C4-2B (cell line): ENCODE measurements around the gene LSM4.

Experiments
- H3K27ac ChIP-seq: fragments of 450-650 bp; 2 replicates; pipeline ENCODE4 v1.5.1; 2017
- ZFX ChIP-seq: fragments of 450-650 bp; IDR thresholded peaks from 2 replicates; pipeline ENCODE4 v1.6.1; 2017
- TF ChIP-seq, protein P1 (sequence below): fragments of 450-650 bp; conservative IDR thresholded peaks from 2 replicates; pipeline ENCODE4 v1.5.1; 2017; ENCODE audit warnings: mild to moderate bottlenecking

Gene LSM4

DNA sequence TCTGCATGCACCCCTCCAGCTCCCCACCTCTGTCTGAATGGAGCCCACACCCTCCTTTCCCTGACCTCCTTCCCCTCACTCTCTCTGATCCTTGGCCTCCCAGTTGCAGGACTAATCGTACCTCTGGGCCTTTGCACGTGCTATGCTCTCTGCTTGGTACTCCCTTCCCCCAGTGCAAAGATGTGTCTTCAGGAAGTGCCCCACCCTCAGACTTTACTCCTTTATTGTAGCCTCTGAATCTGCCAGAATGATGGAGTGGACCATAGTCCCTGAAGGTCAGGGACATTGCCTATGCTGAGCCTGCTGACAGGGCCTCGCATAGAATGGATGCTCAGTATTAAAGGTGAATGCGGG lies 40.1 kb downstream of the LSM4 start:
- TF ChIP-seq ZFX, result no peak
- TF ChIP-seq, protein P1, sequence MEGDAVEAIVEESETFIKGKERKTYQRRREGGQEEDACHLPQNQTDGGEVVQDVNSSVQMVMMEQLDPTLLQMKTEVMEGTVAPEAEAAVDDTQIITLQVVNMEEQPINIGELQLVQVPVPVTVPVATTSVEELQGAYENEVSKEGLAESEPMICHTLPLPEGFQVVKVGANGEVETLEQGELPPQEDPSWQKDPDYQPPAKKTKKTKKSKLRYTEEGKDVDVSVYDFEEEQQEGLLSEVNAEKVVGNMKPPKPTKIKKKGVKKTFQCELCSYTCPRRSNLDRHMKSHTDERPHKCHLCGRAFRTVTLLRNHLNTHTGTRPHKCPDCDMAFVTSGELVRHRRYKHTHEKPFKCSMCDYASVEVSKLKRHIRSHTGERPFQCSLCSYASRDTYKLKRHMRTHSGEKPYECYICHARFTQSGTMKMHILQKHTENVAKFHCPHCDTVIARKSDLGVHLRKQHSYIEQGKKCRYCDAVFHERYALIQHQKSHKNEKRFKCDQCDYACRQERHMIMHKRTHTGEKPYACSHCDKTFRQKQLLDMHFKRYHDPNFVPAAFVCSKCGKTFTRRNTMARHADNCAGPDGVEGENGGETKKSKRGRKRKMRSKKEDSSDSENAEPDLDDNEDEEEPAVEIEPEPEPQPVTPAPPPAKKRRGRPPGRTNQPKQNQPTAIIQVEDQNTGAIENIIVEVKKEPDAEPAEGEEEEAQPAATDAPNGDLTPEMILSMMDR, result no peak
- peak overlapping the region; percentile 96 for H3K27ac ChIP-seq

DNA sequence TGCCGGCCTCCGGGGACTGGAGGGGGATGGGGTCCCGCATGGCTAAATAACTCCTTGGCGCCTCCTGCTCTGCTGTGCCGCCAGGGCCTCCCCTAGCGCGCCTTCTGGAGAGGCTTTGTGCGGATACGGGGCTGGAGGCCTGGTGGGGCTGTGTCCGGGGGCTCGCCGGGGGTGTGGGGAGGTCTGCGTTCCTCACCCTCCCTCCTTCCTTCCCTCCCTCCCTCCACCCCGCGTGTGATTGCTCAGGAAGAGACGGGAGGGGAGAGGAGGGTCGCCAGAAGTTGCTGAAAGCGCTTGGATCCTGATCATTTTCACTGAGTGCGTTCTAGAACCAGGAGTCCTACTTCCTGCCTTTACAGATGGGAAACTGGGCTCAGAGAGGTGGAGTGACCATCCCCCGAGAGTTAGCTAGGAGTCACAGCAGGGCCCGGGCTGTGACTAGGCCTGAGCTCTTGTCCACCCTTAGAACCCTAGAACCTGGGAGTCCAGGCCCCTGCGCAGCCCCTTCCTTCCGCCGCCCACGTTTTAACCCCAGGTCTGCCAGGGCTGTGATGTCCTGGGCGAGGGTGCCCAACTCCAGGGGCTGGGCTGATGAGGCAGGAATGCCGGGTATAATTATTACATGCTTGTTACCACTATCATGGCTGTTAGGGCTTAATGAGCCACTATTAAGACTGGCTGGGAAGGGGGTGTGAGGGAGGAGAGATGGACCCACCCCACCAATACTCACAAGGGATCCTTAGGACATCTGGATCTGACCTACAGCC lies 40.7 kb downstream of the LSM4 start:
- H3K27ac ChIP-seq, result peak overlapping the region; percentile 96
- TF ChIP-seq, protein P1, result no peak
- TF ChIP-seq ZFX, result peak; percentile 70; the same call in 1 of the 2 replicates

DNA sequence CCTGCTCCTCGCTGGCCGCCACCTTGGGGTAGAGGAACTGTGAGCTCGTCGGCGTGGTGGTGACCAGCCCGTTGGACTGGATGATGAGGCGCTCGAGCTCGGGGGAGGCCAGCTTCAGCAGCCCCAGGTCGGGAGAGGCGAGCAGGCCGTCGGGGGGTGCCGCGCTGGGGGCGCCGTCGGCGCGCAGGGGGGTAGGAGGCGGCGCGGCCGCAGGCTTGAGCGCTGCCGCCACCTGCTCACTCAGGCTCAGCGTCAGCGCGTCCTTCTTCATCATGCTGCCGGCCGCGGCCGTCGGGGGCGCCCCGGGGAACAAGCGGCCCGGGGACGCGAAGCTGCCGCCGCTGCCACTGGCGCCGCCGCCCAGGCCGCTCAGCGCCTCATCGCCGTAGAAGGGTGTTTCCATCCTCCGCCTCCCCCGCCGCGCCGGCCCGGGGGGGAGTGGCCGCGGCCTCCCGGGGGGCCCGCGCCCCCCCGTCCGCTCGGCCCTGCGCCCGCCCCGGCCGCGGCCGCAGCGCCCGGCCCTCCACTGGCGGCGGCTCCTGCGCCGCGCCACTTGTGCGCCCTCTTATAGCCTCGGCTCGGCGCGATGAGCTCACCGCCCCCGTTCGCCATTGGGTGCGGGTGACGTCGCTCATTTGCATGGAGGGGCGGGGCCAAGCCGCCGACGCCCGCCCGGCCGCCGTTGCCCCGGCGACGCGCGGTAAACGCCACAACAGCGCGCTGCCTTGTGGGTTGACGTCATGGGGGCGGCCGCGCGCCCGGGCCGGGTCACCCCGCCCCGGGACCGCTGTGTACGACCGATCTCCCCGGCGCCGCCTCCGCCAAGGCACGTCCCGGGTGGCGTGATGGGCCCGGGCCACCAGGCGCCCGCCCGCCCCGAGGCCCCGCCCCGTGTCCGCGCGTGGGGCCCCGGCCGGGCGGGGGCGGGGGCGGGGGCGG lies 41.5 kb downstream of the LSM4 start, which contains the start of gene JUND:
TSS of gene JUND (minus strand) at position 541 of the 939 bp plus-strand sequence. CDS start at position 403, 138 bp downstream.
- H3K27ac ChIP-seq, result peak within 1 kb of the TSS; percentile 96
- TF ChIP-seq, protein P1, result no peak; the same call in 1 of the 2 replicates
- TF ChIP-seq ZFX, result peak; percentile 75; the same call in 1 of the 2 replicates

DNA sequence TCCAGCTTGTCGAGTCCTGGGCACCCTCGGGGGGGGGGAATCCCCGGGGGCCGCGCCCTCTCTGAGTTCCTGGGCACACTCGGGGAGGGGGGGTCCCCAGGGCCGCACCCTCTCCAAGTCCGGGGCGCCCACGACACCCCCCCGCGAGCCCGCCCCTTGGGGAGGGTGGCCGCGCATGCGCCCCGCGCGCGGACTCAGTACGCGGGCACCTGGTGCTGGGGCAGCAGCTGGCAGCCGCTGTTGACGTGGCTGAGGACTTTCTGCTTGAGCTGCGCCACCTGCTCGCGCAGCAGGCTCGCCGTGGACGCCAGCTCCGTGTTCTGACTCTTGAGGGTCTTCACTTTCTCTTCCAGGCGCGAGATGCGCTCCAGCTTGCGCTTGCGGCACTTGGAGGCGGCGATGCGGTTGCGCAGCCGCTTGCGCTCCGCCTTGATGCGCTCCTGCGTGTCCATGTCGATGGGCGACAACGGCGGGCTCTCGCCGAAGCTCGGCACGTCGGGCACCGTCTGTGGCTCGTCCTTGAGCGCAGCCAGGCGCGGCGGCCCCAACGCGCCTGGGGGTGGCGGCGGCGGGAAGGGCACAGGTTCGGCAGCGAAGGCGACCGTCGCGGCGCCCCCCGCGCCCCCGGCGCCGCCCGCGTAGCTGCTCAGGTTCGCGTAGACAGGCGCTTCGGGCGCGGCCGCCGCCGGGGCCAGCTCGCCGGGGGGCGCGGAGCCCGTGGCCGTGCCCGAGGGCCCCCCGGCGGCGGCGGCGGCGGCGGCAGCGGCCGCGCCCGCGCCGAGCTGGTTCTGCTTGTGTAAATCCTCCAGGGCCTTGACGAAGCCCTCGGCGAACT lies 42.4 kb downstream of the LSM4 start:
- no peak for TF ChIP-seq ZFX
- TF ChIP-seq, protein P1, result no peak
- peak overlapping the region; percentile 96 for H3K27ac ChIP-seq

DNA sequence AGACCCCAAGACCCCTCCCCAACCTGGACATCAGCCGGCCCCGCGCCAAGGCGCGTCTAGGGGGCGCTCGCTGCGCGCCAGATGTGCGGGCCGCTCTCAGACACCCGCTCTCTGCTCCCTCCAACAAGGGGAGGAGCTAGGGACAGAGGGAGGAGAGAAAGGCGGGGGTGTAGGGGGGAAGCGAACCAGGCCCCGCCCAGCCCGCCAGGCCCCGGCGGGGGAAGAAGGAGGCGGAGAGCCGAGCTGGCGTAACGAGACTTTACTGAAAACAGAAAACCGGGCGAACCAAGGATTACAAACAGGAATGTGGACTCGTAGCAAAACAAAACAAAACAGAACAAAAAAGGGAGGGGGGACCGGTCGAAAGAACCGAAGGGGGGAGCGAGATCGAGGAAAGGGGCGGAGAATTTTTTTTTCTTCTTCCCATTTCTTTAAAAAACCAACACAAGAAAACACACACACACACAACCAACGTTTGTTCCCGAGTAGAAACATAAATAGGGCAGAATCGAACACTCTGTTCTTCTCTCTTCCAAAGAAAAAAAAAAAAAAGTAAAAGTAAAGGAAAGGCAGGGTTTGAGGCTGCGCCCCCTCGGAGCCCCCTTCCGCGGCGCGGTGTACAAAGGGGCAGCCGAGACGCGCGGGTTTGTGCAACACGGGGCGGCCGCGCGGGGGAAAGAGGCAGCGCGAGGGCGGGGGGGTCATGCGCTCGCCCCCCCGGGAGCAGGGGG lies 43.2 kb downstream of the LSM4 start:
- TF ChIP-seq ZFX, result no peak
- TF ChIP-seq, protein P1, result peak; percentile 89

DNA sequence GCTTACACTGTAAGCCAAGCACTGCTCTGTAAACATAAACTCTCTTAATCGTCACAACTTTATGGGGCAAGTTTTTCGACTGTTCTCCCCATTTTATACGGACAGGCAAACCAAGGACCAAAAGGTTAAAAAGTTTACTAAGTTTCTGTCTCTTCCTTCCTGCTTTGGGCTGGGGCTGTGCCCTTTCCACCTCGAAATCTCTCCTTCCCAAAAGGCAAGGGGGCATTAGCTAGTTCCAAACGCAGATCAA lies 43.7 kb downstream of the LSM4 start:
- TF ChIP-seq, protein P1, result no peak
- TF ChIP-seq ZFX, result no peak
- H3K27ac ChIP-seq, result peak overlapping the region; percentile 96

More for the DNA sequence above, 43.2 kb downstream of the LSM4 start:
- peak overlapping the region; percentile 96 for H3K27ac ChIP-seq
